IgD-negative memory B cell (primary cell): Measurements from ENCODE around the gene LPAR5. TPM values are rescaled to one million over a fixed set of nuclear protein-coding genes. Genes with fewer than 3 reads are reported as not detected.

Source experiments
- H3K27ac Mint-ChIP-seq, 3 donors: one replicate each; pipeline ENCODE4 v1.8.0; 2020 to 2022; ENCODE audit warnings: mild to moderate bottlenecking in 3 of 3, mixed read lengths in 3 of 3, moderate library complexity in 1 of 3
- H3K27me3 Mint-ChIP-seq: one replicate; pipeline ENCODE4 v1.8.0; 2021; ENCODE audit warnings: mixed read lengths
- H3K36me3 Mint-ChIP-seq: one replicate; pipeline ENCODE4 v1.8.0; 2020; ENCODE audit warnings: mild to moderate bottlenecking, mixed read lengths
- H3K4me1 Mint-ChIP-seq, 3 donors: one replicate each; pipeline ENCODE4 v1.8.0; 2020 to 2022; ENCODE audit warnings: mixed read lengths in 3 of 3, mild to moderate bottlenecking in 1 of 3
- H3K4me3 Mint-ChIP-seq, 4 donors: one replicate each; pipeline ENCODE4 v1.8.0; 2020 to 2022; ENCODE audit warnings: mild to moderate bottlenecking in 4 of 4, mixed read lengths in 4 of 4, moderate library complexity in 3 of 4
- H3K9me3 Mint-ChIP-seq, 3 donors: one replicate each; pipeline ENCODE4 v1.8.0; 2020 to 2021; ENCODE audit warnings: mixed read lengths in 3 of 3, mild to moderate bottlenecking in 1 of 3
- polyA plus RNA-seq: library from polyadenylated mRNA; unstranded; fragments of 300-500 nt; fragmentation: Illumina TruSeq; gene quantifications from one replicate; pipeline ENCODE4 v1.2.3, GENCODE V29; 2021

Gene LPAR5
- polyA plus RNA-seq, 1 donor from 2014 or later: 63.6 TPM

DNA sequence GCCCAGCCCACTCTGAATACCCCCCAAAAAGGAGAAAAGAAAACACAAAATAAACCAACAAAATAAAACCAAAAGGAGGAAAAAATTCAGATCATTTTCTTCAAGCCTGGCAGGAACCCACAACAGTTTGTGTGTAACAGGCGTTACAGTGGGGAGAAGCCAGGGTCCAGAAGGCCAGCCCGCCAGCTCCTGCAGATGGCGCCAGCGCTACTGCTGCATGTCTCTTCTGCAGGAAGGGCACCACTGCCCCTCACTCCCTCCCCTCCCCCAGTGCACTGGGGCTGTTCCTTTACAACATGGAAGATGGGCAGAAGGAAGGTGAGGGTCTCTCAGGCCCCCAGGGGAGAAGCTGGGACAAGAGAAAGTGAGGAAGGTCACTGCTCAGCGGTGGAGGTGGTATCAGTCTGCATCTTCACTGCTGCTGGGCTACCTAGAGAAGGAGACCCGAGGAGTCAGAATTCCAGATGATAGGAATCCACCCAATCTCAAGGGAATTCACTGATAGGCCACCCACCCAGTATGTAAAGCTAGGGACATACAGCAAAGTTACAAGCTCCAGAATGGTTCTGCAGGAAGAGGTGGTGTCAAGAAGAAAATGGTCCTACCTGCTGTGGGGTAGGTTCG, 65.4 kb downstream of the LPAR5 start:
- H3K4me3 Mint-ChIP-seq: peak overlapping the region in 3 of 4 donors; percentile 34 to 97 (median 65)
- peak overlapping the region; percentile 63 to 92 (median 88) for H3K27ac Mint-ChIP-seq
- no peaks in the 10 kb centered on the region for H3K27me3 Mint-ChIP-seq
- H3K9me3 Mint-ChIP-seq: no peaks in the 10 kb centered on the region
- peaks cover 6% of the 10 kb centered on the region for H3K36me3 Mint-ChIP-seq
- peaks cover 11 to 26% (median 12%) of the 10 kb centered on the region in 3 donors for H3K4me1 Mint-ChIP-seq

DNA sequence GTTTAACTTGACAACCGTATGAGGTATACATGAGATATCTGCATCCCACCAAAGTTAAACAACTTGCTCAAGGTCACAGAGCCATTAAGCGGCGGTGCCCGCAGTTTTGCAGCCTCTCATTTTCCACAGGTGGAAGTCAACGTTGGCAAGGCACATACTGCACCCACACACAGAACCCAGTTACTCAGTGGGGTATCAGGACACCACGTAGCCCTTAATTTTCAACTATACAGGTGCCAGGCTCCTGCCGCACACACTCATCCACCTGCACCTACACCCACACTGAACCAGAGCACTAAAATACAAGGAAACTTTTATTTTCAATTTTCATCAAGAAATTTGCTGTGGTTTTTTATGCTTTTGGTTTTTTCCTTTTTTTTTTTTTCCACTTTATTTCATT, 66.0 kb downstream of the LPAR5 start:
- H3K36me3 Mint-ChIP-seq: peaks cover 6% of the 10 kb centered on the region
- H3K4me1 Mint-ChIP-seq: peaks cover 12 to 26% (median 13%) of the 10 kb centered on the region in 3 donors
- peak overlapping the region; percentile 34 to 100 (median 78) for H3K4me3 Mint-ChIP-seq
- no peaks in the 10 kb centered on the region for H3K27me3 Mint-ChIP-seq
- H3K27ac Mint-ChIP-seq: peak overlapping the region; percentile 63 to 92 (median 88)
- no peaks in the 10 kb centered on the region for H3K9me3 Mint-ChIP-seq

DNA sequence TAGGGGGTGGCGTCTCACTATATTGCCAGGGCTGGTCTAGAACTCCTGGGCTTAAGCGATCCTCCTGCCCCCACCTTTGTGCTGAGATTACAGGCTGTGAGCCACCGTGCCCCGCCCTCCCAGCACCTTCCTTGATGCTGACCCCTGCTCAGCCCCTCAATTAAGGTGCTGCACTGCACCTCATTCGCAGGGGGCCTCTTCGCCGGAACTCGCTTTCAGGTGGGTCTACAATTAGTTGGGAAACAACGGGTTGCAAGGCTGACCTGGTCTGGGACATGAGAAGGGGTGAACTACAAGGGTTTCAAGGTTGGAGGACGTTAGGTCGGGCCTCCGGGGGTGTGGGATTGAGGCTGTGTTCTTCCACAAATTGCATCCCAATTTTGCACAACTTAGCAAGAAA, 66.4 kb downstream of the LPAR5 start:
- Mint-ChIP-seq H3K4me1 (peaks cover 12 to 26% (median 15%) of the 10 kb centered on the region in 3 donors), H3K36me3 (peaks cover 6% of the 10 kb centered on the region), H3K4me3 (peak overlapping the region; percentile 58 to 100 (median 98)), H3K27ac (peak overlapping the region; percentile 71 to 92 (median 88)), H3K27me3 (no peaks in the 10 kb centered on the region), H3K9me3 (no peaks in the 10 kb centered on the region)

Other genes with a start within 250 kb of the LPAR5 start
- gene CD27, start 191.0 kb downstream of the LPAR5 start, polyA plus RNA-seq: 264 TPM
- 125 TPM for gene TAPBPL, start 183.9 kb downstream of the LPAR5 start, polyA plus RNA-seq
- 8.1 TPM for gene VAMP1, start 165.3 kb downstream of the LPAR5 start, polyA plus RNA-seq
- 165 TPM for gene MRPL51, start 142.7 kb downstream of the LPAR5 start, polyA plus RNA-seq
- 21.1 TPM for gene NCAPD2, start 141.9 kb downstream of the LPAR5 start, polyA plus RNA-seq
- gene GAPDH, start 101.4 kb downstream of the LPAR5 start, polyA plus RNA-seq: 1,479 TPM
- gene IFFO1, start 79.9 kb downstream of the LPAR5 start, polyA plus RNA-seq: 12.3 TPM
- 24.9 TPM for gene NOP2, start 67.7 kb downstream of the LPAR5 start, polyA plus RNA-seq
- 55.2 TPM for gene CHD4, start 28.6 kb downstream of the LPAR5 start, polyA plus RNA-seq
- gene ACRBP, start 11.5 kb upstream of the LPAR5 start, polyA plus RNA-seq: 5.8 TPM
- 76.6 TPM for gene ING4, start 27.2 kb upstream of the LPAR5 start, polyA plus RNA-seq
- gene ZNF384, start 53.4 kb upstream of the LPAR5 start, polyA plus RNA-seq: 32.5 TPM
- not detected for gene PIANP, start 64.9 kb upstream of the LPAR5 start, polyA plus RNA-seq
- 36.8 TPM for gene COPS7A, start 88.1 kb upstream of the LPAR5 start, polyA plus RNA-seq
- gene MLF2, start 117.2 kb upstream of the LPAR5 start, polyA plus RNA-seq: 152 TPM
- gene PTMS, start 130.4 kb upstream of the LPAR5 start, polyA plus RNA-seq: 2.5 TPM
- 0.88 TPM for gene LAG3, start 136.6 kb upstream of the LPAR5 start, polyA plus RNA-seq
- 6.6 TPM for gene CD4, start 153.6 kb upstream of the LPAR5 start, polyA plus RNA-seq
- not detected for gene GPR162, start 185.9 kb upstream of the LPAR5 start, polyA plus RNA-seq
- not detected for gene P3H3, start 192.4 kb upstream of the LPAR5 start, polyA plus RNA-seq
- gene GNB3, start 205.0 kb upstream of the LPAR5 start, polyA plus RNA-seq: not detected
- 0.60 TPM for gene CDCA3, start 215.3 kb upstream of the LPAR5 start, polyA plus RNA-seq
- gene USP5, start 216.2 kb upstream of the LPAR5 start, polyA plus RNA-seq: 33.2 TPM
- gene TPI1, start 231.6 kb upstream of the LPAR5 start, polyA plus RNA-seq: 490 TPM
- 10.6 TPM for gene SPSB2, start 237.3 kb upstream of the LPAR5 start, polyA plus RNA-seq